K562 (cell line): ENCODE results near the gene PDZRN3. TPM values are rescaled to one million over a fixed set of nuclear protein-coding genes. Genes with fewer than 3 reads are reported as not detected.

Source experiments
- ATAC-seq: fragments of 200-7000 bp; cut with Tn5 transposase; 3 replicates; pipeline ENCODE4 v1.9.1; 2020; ENCODE audit warnings: moderate library complexity
- BruUV-seq: library from RNA; stranded (reverse); fragments of 400-500 nt; replicated peaks from 2 replicates; lab custom pipeline; 2021; lab: Mats Ljungman, UMichigan
- CTCF ChIA-PET: fragments of 300-600 bp; formaldehyde crosslinking; extraction: SDS; loops from one replicate; lab custom pipeline; 2021; ENCODE audit warnings: low intra/inter-chr PET ratio; lab: Yijun Ruan, JAX
- POLR2A ChIA-PET: fragments of 300-600, 350-650 bp; sonication (Branson Sonifier 250); formaldehyde crosslinking; extraction: SDS; loops from one replicate; lab custom pipeline; 2021; ENCODE audit warnings: antibody characterized with exemption, inconsistent platforms; lab: Yijun Ruan, JAX
- DNase-seq, 4 experiments: peaks; one replicate each; pipeline versions ENCODE4 v3.0.0 to v3.0.0-alpha.2; 2011 to 2018; ENCODE audit warnings: low spot score in 3 of 4, mixed read lengths in 3 of 4; ENCODE audit errors: extremely low read depth in 1 of 4
- FAIRE-seq: peaks from 2 replicates; lab custom pipeline; 2011; peaks lifted over from hg19 to GRCh38; lab: Jason Lieb, UNC
- H2AFZ ChIP-seq: 2 replicates; pipeline ENCODE4 v1.6.0; 2011; ENCODE audit warnings: low read depth, low read length, control low read depth, inconsistent platforms
- H3K27ac ChIP-seq: fragments of 200-600 bp; 3 replicates; pipeline ENCODE4 v1.8.0; 2011; ENCODE audit warnings: low read depth, mild to moderate bottlenecking, control low read depth, inconsistent platforms, low read length, moderate library complexity, mixed read lengths; ENCODE audit errors: extremely low read depth
- H3K27me3 ChIP-seq, 2 experiments: fragments of 300-600 bp in 1 of 2; 2 replicates in 1 of 2; 3 replicates in 1 of 2; pipeline versions ENCODE4 v1.6.0 to v1.8.0; 2011; ENCODE audit warnings: inconsistent platforms in 2 of 2, low read length in 2 of 2, mild to moderate bottlenecking in 1 of 2, mixed read lengths in 1 of 2, moderate library complexity in 1 of 2; ENCODE audit not compliant: control insufficient read depth in 2 of 2, insufficient read depth in 2 of 2
- H3K36me3 ChIP-seq: fragments of 300-600 bp; 3 replicates; pipeline ENCODE4 v1.8.0; 2011; ENCODE audit warnings: mild to moderate bottlenecking, low read length, inconsistent platforms; ENCODE audit not compliant: control insufficient read depth, insufficient read depth
- H3K4me1 ChIP-seq, 2 experiments: fragments of 200-600 bp in 1 of 2; replicated peaks in 1 of 2; 2 replicates in 1 of 2; 3 replicates in 1 of 2; pipeline versions ENCODE4 v1.5.1 to v1.8.0; 2011; ENCODE audit warnings: inconsistent platforms in 2 of 2, low read length in 2 of 2, mild to moderate bottlenecking in 1 of 2, mixed read lengths in 1 of 2, moderate library complexity in 1 of 2; ENCODE audit not compliant: control insufficient read depth in 2 of 2, insufficient read depth in 2 of 2
- H3K4me2 ChIP-seq: 2 replicates; pipeline ENCODE4 v1.6.1; 2011; ENCODE audit warnings: low read length, control low read depth, inconsistent platforms, mixed read lengths; ENCODE audit not compliant: insufficient read depth
- H3K4me3 ChIP-seq: fragments of 200-600 bp; sonication (generic), shearing (Covaris generic); 2 replicates; pipeline ENCODE4 v1.5.1; 2016; ENCODE audit warnings: control low read depth, inconsistent platforms
- H3K79me2 ChIP-seq: fragments of 200-600 bp; 3 replicates; pipeline ENCODE4 v1.8.0; 2011; ENCODE audit warnings: low read length, inconsistent platforms; ENCODE audit not compliant: control insufficient read depth, insufficient read depth
- H3K9ac ChIP-seq, 2 experiments: 2 replicates each; pipeline versions ENCODE4 v1.6.0 to v1.6.1; 2011; ENCODE audit warnings: low read depth in 2 of 2, low read length in 2 of 2, control low read depth in 1 of 2, inconsistent platforms in 1 of 2, mild to moderate bottlenecking in 1 of 2, mixed read lengths in 1 of 2; ENCODE audit not compliant: insufficient read depth in 1 of 2
- H3K9me1 ChIP-seq: one replicate; pipeline ENCODE4 v1.6.0; 2011; ENCODE audit warnings: inconsistent platforms, mild to moderate bottlenecking, low read length, moderate library complexity; ENCODE audit not compliant: control insufficient read depth, insufficient read depth
- H3K9me3 ChIP-seq: replicated peaks from 2 replicates; pipeline ENCODE4 v1.5.1; 2011; ENCODE audit warnings: low read depth, low read length, inconsistent platforms; ENCODE audit not compliant: control insufficient read depth, insufficient read depth
- H4K20me1 ChIP-seq: replicated peaks from 2 replicates; pipeline ENCODE4 v1.6.1; 2011; ENCODE audit warnings: low read length, inconsistent platforms, mixed read lengths; ENCODE audit not compliant: control insufficient read depth, insufficient read depth
- ATF7 ChIP-seq: fragments of 450-650 bp; IDR thresholded peaks from 2 replicates; pipeline ENCODE4 v1.7.1; 2014; ENCODE audit warnings: mild to moderate bottlenecking, moderate library complexity
- CXXC5 ChIP-seq: fragments of 250-450 bp; sonication (Bioruptor Pico); IDR thresholded peaks from 2 replicates; pipeline ENCODE4 v1.8.0; 2022; ENCODE audit warnings: inconsistent platforms, mild to moderate bottlenecking, moderate library complexity
- HDAC6 ChIP-seq: IDR thresholded peaks from 2 replicates; pipeline ENCODE4 v1.6.1; 2012; ENCODE audit warnings: low read depth, mild to moderate bottlenecking, control low read depth, inconsistent platforms, low read length, moderate library complexity
- MTA2 ChIP-seq: fragments of 450-650 bp; IDR thresholded peaks from 2 replicates; pipeline ENCODE4 v1.6.1; 2016; ENCODE audit warnings: low read depth
- ZBTB5 ChIP-seq: fragments of 450-650 bp; IDR thresholded peaks from 2 replicates; pipeline ENCODE4 v1.6.1; 2017; ENCODE audit warnings: antibody characterized with exemption
- ZBTB8A ChIP-seq: fragments of 450-650 bp; IDR thresholded peaks from 2 replicates; pipeline ENCODE4 v1.6.1; 2018; ENCODE audit warnings: mild to moderate bottlenecking, moderate library complexity; ENCODE audit not compliant: partially characterized antibody
- WGBS: fragments of 100-300 bp; shearing (Covaris generic); methylation state at CpG from one replicate; pipeline ENCODE4 v1.1.6; 2016; ENCODE audit warnings: low coverage, mixed read lengths; ENCODE audit not compliant: insufficient coverage; ENCODE audit errors: missing lambda C conversion rate; 5-methylcytosine and 5-hydroxymethylcytosine counted together
- in situ Hi-C: fragments of 300-500 bp; cut with MboI; formaldehyde crosslinking; loops from 4 replicates; pipeline ENCODE4 v1.15.0; 2018; ENCODE audit warnings: inconsistent platforms, mixed read lengths
- intact Hi-C: fragments of 100-400 bp; cut with micrococcal nuclease; formaldehyde crosslinking; loops from 2 replicates; pipeline ENCODE4 v1.14.2; 2022
- polyA plus RNA-seq, 8 experiments: library from polyadenylated mRNA; depleted of rRNA in 4 of 8; stranded (reverse) in 5 of 8; unstranded in 3 of 8; fragments of >200 nt; fragmentation: Nextera tagmentation in 2 of 8; fragmentation: Illumina TruSeq in 1 of 8; extraction: Ambion mirVana in 2 of 8; extraction: Trizol in 1 of 8; gene quantifications; 2 replicates each; pipeline versions ENCODE4 v1.2.1 to v1.2.3, GENCODE V29; 2011 to 2014; ENCODE audit warnings: inconsistent platforms in 1 of 8, missing spikeins in 1 of 8
- total RNA-seq, 7 experiments: library from RNA; depleted of rRNA in 6 of 7; stranded (reverse); fragments of >200 nt in 6 of 7; fragmentation: Illumina TruSeq in 2 of 7; extraction: Trizol in 2 of 7; gene quantifications; 2 replicates each; pipeline versions ENCODE4 v1.2.1 to v1.2.3, GENCODE V29; 2011 to 2021; ENCODE audit warnings: low replicate concordance in 1 of 7

Gene PDZRN3
- total and polyA plus RNA-seq, 9 of the 15 experiments (the other 6 are each of a cell fraction or from before 2014, with no cell fraction given): 0.16 TPM; not detected in 8

- no TSS peak for BruUV-seq
- H4K20me1 ChIP-seq: no peaks in the 10 kb centered on the region
- 0% methylated on average over 4 of the region's 4 CpGs for WGBS
- FAIRE-seq: no peak
- no peak for ATAC-seq
- ChIA-PET POLR2A (no interaction called here), CTCF (no interaction called here)
- no peaks in the 10 kb centered on the region for H3K27me3 ChIP-seq
- in situ Hi-C loops (no loop called here), intact Hi-C loops (no loop called here)
- H3K79me2 ChIP-seq: no peaks in the 10 kb centered on the region
- H2AFZ ChIP-seq: no peak overlapping the region
- no peaks in the 10 kb centered on the region for H3K9me1 ChIP-seq
- TF ChIP-seq MTA2 (no peak), ZBTB5 (no peak), HDAC6 (no peak), ATF7 (no peak), CXXC5 (CRISPR knock-in tag) (no peak), ZBTB8A (no peak)
- no peak overlapping the region for H3K9ac ChIP-seq
- H3K27ac ChIP-seq: no peak overlapping the region
- no peak overlapping the region for H3K4me3 ChIP-seq
- H3K4me2 ChIP-seq: no peak overlapping the region
- H3K36me3 ChIP-seq: no peaks in the 10 kb centered on the region
- H3K9me3 ChIP-seq: no peaks in the 10 kb centered on the region
- DNase-seq: no peak
- H3K4me1 ChIP-seq: no peaks in the 10 kb centered on the region
Measured at GRCh38 chr3:73461547-73461946, 163.2 kb downstream of the PDZRN3 start.
